C4-2B (cell line): ENCODE measurements around the gene L1TD1.
"Not testable (repeated sequence)": the region's sequence is repeated elsewhere in the genome, so short reads cannot be mapped to it uniquely, and the experiment has no call there.

Experiments
- CTCF ChIP-seq: fragments of 450-650 bp; conservative IDR thresholded peaks from 2 replicates; pipeline ENCODE4 v1.5.1; 2017; ENCODE audit warnings: mild to moderate bottlenecking
- ZFX ChIP-seq: fragments of 450-650 bp; IDR thresholded peaks from 2 replicates; pipeline ENCODE4 v1.6.1; 2017

- not testable (repeated sequence) for TF ChIP-seq CTCF, ZFX
Measured at GRCh38 chr1:62183164-62184020, 11.3 kb upstream of the L1TD1 start.
